Esophagus squamous epithelium (tissue), 5 donors: ENCODE measurements around the gene ZNF543. TPM values are rescaled to one million over a fixed set of nuclear protein-coding genes. Genes with fewer than 3 reads are reported as not detected.

ENCODE experiments used
- DNase-seq: peaks from one replicate; lab custom pipeline; 2025; lab: John Stamatoyannopoulos, UW
- H3K27ac ChIP-seq, 4 donors: fragments of 200-600 bp; sonication (generic); one replicate each; pipeline ENCODE4 v1.5.1; 2016 to 2019; ENCODE audit warnings: mild to moderate bottlenecking in 1 of 4
- H3K27me3 ChIP-seq, 4 donors: fragments of 200-600 bp; sonication (generic); 1 replicate in 3 of 4; 2 replicates in 1 of 4; pipeline versions ENCODE4 v1.5.1 to v1.6.0; 2017 to 2021; ENCODE audit warnings: antibody characterized with exemption in 1 of 4
- H3K36me3 ChIP-seq, 3 donors: fragments of 200-600 bp; sonication (generic); one replicate each; pipeline ENCODE4 v1.5.1; 2016 to 2019
- H3K4me1 ChIP-seq, 3 donors: fragments of 200-600 bp; sonication (generic); one replicate each; pipeline ENCODE4 v1.5.1; 2017 to 2019
- H3K4me3 ChIP-seq, 4 donors: fragments of 200-600 bp; sonication (generic); 1 replicate in 3 of 4; 2 replicates in 1 of 4; pipeline ENCODE4 v1.5.1; 2016 to 2019; ENCODE audit warnings: mild to moderate bottlenecking in 2 of 4, moderate library complexity in 1 of 4
- H3K9me3 ChIP-seq, 3 donors: fragments of 200-600 bp; sonication (generic); one replicate each; pipeline ENCODE4 v1.5.1; 2016 to 2019
- POLR2A ChIP-seq, 4 donors: fragments of 450-650 bp; IDR thresholded peaks; one replicate each; pipeline ENCODE4 v1.6.1; 2017; ENCODE audit warnings: antibody characterized with exemption in 4 of 4, mild to moderate bottlenecking in 4 of 4, moderate library complexity in 3 of 4
- WGBS, 2 donors: methylation state at CpG; one replicate each; pipeline ENCODE4 v1.1.5; 2018; 5-methylcytosine and 5-hydroxymethylcytosine counted together
- intact Hi-C: fragments of 100-400 bp; cut with DNase I; formaldehyde crosslinking; loops from one replicate; pipeline ENCODE4 v1.15.0; 2022
- total RNA-seq, 4 donors: library from RNA; depleted of rRNA; stranded (reverse); fragments of >200 nt; gene quantifications; one replicate each; pipeline ENCODE4 v1.1.0, GENCODE V29; 2016
- TF ChIP-seq, protein P1 (sequence below), 6 experiments: fragments of 450-650 bp in 4 of 6; fragments of 200-600 bp in 2 of 6; sonication (generic) in 2 of 6; IDR thresholded peaks; one replicate each; pipeline ENCODE4 v1.5.1; 2016 to 2019; ENCODE audit warnings: antibody characterized with exemption in 6 of 6, mild to moderate bottlenecking in 4 of 6, moderate library complexity in 4 of 6
- donor health status: DM: yes; HTN: yes; CAD: no.

The ZNF543 gene
- total RNA-seq, 4 donors from 2014 or later = 4.7 to 10.1 (median 8.4) TPM

DNA sequence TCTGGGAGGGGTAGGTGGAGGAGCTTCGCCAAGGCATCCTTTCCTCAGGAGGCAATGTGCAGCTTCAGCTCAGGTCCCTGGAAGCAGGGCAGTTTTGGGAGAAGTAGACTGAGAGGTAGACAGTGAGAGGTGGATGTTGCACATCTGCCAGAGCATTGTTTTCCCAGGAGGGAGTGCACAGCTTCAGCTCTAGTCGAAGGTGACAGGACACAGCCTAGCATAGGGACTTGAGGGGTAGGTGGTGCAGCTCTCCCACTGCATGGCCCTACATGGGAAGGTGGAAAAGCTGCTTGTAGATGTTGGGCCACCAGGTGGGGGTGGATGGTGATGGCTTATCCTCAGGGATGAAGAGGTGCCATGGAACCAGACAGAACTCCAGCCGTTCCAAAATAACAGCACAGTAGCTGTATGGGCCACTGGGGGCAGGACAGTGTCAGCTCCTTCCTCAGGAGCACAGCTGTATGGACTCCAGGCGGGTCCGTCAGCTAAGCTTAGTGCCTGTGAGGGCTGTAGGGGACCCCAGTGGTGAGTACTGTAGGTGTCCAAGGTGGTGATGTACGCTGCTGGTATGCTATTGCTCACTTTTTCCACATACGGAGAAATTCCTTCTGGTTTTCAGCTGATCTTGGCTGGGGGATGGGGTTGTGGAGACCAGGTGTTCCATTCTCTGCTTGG, 17.4 kb upstream of the ZNF543 start:
- Histone ChIP-seq H3K4me1 (peaks cover 10 to 55% (median 30%) of the 10 kb centered on the region in 3 donors), H3K36me3 (peaks cover 0 to 70% (median 7%) of the 10 kb centered on the region in 3 donors), H3K9me3 (no peaks in the 10 kb centered on the region), H3K4me3 (no peak overlapping the region), H3K27me3 (no peaks in the 10 kb centered on the region), H3K27ac (peak overlapping the region; percentile 83 to 88 (median 85))
- no peak for DNase-seq
- intact Hi-C loops = no loop called here
- TF ChIP-seq POLR2A (IDR thresholded peaks at IDR 0.05) = no peak
- TF ChIP-seq, protein P1, sequence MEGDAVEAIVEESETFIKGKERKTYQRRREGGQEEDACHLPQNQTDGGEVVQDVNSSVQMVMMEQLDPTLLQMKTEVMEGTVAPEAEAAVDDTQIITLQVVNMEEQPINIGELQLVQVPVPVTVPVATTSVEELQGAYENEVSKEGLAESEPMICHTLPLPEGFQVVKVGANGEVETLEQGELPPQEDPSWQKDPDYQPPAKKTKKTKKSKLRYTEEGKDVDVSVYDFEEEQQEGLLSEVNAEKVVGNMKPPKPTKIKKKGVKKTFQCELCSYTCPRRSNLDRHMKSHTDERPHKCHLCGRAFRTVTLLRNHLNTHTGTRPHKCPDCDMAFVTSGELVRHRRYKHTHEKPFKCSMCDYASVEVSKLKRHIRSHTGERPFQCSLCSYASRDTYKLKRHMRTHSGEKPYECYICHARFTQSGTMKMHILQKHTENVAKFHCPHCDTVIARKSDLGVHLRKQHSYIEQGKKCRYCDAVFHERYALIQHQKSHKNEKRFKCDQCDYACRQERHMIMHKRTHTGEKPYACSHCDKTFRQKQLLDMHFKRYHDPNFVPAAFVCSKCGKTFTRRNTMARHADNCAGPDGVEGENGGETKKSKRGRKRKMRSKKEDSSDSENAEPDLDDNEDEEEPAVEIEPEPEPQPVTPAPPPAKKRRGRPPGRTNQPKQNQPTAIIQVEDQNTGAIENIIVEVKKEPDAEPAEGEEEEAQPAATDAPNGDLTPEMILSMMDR (IDR thresholded peaks at IDR 0.05) = no peak
- WGBS, 2 donors = 58 to 66% methylated on average over 4 to 7 of the region's 7 CpGs

DNA sequence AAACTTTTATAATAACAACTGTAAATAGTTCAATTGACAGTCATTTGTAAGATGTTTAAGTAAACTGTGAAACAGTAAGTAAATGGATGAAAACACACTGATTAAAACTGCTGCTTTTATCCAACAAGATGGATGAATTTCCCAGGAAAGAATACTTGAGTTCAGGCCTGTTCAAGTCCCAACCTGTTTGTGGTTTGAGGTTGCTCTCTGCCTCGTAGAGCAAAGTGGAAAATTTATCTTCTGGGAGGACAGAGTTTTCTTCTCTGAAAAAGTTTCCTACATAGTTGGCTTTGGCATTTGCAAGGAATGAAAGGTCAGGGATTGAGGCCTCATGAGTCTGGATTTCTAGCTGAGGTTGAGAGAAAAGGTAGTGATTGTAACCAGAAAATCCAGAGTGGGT, 15.2 kb upstream of the ZNF543 start:
- TF ChIP-seq, protein P1 (IDR thresholded peaks at IDR 0.05) = no peak
- no peak for TF ChIP-seq POLR2A (IDR thresholded peaks at IDR 0.05)
- no peaks in the 10 kb centered on the region for H3K27me3 ChIP-seq
- H3K9me3 ChIP-seq = no peaks in the 10 kb centered on the region
- WGBS, 2 donors = 0% methylated on average over 1 of the region's 1 CpG
- no peak overlapping the region for H3K4me3 ChIP-seq
- peaks cover 10 to 55% (median 30%) of the 10 kb centered on the region in 3 donors for H3K4me1 ChIP-seq
- peaks cover 0 to 49% (median 0%) of the 10 kb centered on the region in 3 donors for H3K36me3 ChIP-seq
- DNase-seq = no peak
- intact Hi-C loops = no loop called here
- peak overlapping the region in 2 of 4 donors; percentile 87 to 88 for H3K27ac ChIP-seq

DNA sequence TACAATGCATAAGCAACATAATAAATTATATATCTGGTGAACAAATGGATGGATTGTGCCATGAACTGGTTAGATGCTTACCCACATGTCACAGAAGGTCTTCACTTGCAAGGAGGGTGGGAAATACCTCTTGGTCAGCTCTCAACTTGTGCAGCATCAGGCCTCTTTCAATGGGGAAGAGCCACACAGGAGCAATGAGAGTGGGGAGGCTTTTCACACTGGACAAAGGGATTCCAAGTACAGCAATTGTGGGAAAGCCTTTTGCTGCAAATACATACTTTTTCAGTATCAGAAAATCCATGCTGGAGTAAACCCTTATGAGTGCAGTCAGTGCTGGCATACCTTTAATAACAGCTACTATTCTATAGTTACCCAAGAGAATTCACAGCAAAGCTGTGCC, 11.8 kb upstream of the ZNF543 start:
- Histone ChIP-seq H3K27me3 (no peaks in the 10 kb centered on the region), H3K4me1 (peaks cover 0 to 24% (median 4%) of the 10 kb centered on the region in 3 donors), H3K36me3 (peaks cover 0 to 20% (median 0%) of the 10 kb centered on the region in 3 donors), H3K27ac (no peak overlapping the region), H3K4me3 (no peak overlapping the region), H3K9me3 (no peaks in the 10 kb centered on the region)
- no peak for TF ChIP-seq POLR2A (IDR thresholded peaks at IDR 0.05)
- TF ChIP-seq, protein P1 (IDR thresholded peaks at IDR 0.05) = no peak
- intact Hi-C loops = no loop called here
- DNase-seq = no peak

DNA sequence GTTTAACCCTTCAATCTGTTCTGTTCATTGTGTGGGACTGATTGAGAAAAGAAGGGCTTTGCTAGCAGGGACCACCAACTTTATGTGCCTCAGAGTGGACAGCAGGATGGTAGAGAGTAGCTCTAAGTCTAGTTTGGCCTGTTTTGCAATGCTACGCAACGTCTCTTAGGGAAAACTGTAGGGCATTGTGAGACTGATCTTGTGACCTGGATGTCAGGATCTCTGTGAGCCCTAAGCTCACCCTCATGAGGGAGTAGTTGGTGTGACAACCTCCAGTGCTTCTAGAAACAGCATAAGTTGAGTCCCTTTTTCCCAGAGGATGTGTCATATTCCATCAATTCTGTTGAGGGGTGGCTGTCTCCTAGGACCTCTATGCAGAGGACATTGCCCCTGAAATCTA, 9.5 kb upstream of the ZNF543 start:
- 71 to 100% methylated on average over 1 to 2 of the region's 2 CpGs for whole genome bisulfite sequencing, 2 donors
- DNase-seq = no peak
- H3K4me3 ChIP-seq = no peak overlapping the region
- no peak overlapping the region for H3K27ac ChIP-seq
- TF ChIP-seq, protein P1 (IDR thresholded peaks at IDR 0.05) = no peak
- no peak for TF ChIP-seq POLR2A (IDR thresholded peaks at IDR 0.05)
- peaks cover 0 to 2% (median 0%) of the 10 kb centered on the region in 3 donors for H3K36me3 ChIP-seq
- intact Hi-C loops = no loop called here
- H3K27me3 ChIP-seq = no peaks in the 10 kb centered on the region
- peaks cover 0 to 2% (median 0%) of the 10 kb centered on the region in 3 donors for H3K4me1 ChIP-seq
- no peaks in the 10 kb centered on the region for H3K9me3 ChIP-seq

DNA sequence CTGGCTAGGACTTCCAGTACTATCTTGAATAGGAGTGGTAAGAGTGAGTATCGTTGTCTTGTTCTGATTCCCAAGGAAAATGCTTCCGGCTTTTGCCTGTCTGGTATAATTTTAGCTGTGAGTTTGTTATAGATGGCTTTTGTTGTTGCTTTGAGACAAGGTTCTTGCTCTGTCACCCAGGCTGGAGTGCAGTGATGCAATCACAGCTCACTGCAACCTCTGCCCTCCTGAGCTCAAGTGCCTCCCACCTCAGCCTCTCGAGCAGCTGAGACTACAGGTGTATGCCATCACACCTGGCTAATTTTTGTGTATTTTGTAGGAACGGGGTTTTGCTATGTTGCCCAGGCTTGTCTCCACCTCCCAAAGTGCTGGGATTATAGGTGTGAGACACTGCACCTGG, 6.1 kb upstream of the ZNF543 start:
- H3K4me1 ChIP-seq = no peaks in the 10 kb centered on the region
- H3K27ac ChIP-seq = no peak overlapping the region
- intact Hi-C loops = no loop called here
- H3K9me3 ChIP-seq = no peaks in the 10 kb centered on the region
- H3K4me3 ChIP-seq = no peak overlapping the region
- WGBS, 2 donors = 58 to 71% methylated on average over 4 of the region's 4 CpGs
- H3K36me3 ChIP-seq = no peaks in the 10 kb centered on the region
- no peak for DNase-seq
- TF ChIP-seq, protein P1 (IDR thresholded peaks at IDR 0.05) = no peak
- no peak for TF ChIP-seq POLR2A (IDR thresholded peaks at IDR 0.05)
- H3K27me3 ChIP-seq = peaks cover 0 to 5% (median 0%) of the 10 kb centered on the region in 4 donors
